HL-60 (cell line): Measurements from ENCODE around the gene MAN2A1.

ENCODE experiments used
- CTCF ChIP-seq: IDR thresholded peaks from one replicate; pipeline ENCODE4 v1.5.1; 2011; ENCODE audit warnings: low read length, control low read depth, inconsistent platforms; ENCODE audit not compliant: insufficient read depth
- POLR2AphosphoS5 ChIP-seq: IDR thresholded peaks from 2 replicates; pipeline ENCODE4 v1.6.1; 2012; ENCODE audit warnings: low read depth
- REST ChIP-seq: IDR thresholded peaks from 2 replicates; pipeline ENCODE4 v1.6.1; 2012; ENCODE audit warnings: low read depth; ENCODE audit not compliant: insufficient replicate concordance

DNA sequence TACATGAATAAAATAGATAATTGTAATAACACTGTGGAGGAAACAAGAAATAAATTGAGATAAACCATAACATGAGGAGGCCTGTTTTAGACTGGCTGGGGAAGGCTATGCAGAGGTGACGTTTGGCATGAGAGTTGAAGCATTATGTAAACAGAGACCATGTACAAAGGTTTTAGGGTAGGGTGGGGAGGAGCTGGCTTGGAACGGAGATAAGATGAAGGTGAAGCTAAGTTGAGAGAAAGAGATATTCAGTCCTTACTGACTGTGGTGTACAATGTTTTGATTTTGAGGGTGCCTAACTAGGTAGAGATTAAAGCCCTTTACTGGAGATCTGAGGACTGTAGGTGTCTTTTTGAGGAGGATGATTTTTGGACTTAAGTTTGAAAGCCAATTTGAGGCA lies 17.8 kb downstream of the MAN2A1 start:
- TF ChIP-seq POLR2AphosphoS5 = no peak
- TF ChIP-seq REST = no peak
- TF ChIP-seq CTCF = no peak
